WTC11 (cell line): ENCODE data around the gene TPD52L2. TPM values are rescaled to one million over a fixed set of nuclear protein-coding genes. Genes with fewer than 3 reads are reported as not detected.

Source experiments
- ATAC-seq: fragments of 200-7000 bp; cut with Tn5 transposase; 2 replicates; pipeline ENCODE4 v1.10.0; 2021; ENCODE audit warnings: mild to moderate bottlenecking, moderate library complexity
- CTCF ChIA-PET: fragments of 300-600 bp; sonication (Branson Sonifier 250); formaldehyde crosslinking; loops from one replicate; lab custom pipeline; 2021; ENCODE audit warnings: antibody characterized with exemption; lab: Charles Lee
- POLR2A ChIA-PET: fragments of 350-600 bp; sonication (Branson Sonifier 250); formaldehyde crosslinking; loops from one replicate; lab custom pipeline; 2021; ENCODE audit warnings: antibody characterized with exemption; lab: Charles Lee
- DNase-seq: peaks from one replicate; pipeline ENCODE4 v3.0.0; 2021; ENCODE audit warnings: low spot score
- H3K27ac Mint-ChIP-seq: 2 replicates; pipeline ENCODE4 v1.8.0; 2021; ENCODE audit warnings: mixed read lengths
- H3K27me3 Mint-ChIP-seq: 2 replicates; pipeline ENCODE4 v1.8.0; 2021; ENCODE audit warnings: low read depth, mild to moderate bottlenecking, moderate library complexity, mixed read lengths
- H3K36me3 Mint-ChIP-seq: 2 replicates; pipeline ENCODE4 v1.8.0; 2021; ENCODE audit warnings: mixed read lengths
- H3K4me1 Mint-ChIP-seq: 2 replicates; pipeline ENCODE4 v1.8.0; 2022; ENCODE audit warnings: mixed read lengths
- H3K4me3 Mint-ChIP-seq: 2 replicates; pipeline ENCODE4 v1.8.0; 2021; ENCODE audit warnings: mild to moderate bottlenecking, moderate library complexity, mixed read lengths
- H3K9me3 Mint-ChIP-seq: 2 replicates; pipeline ENCODE4 v1.8.0; 2021; ENCODE audit warnings: mixed read lengths
- EMX1 ChIP-seq: fragments of 250-450 bp; sonication (Bioruptor Pico); IDR thresholded peaks from 2 replicates; pipeline ENCODE4 v1.8.0; 2021; ENCODE audit warnings: mild to moderate bottlenecking
- ETV6 ChIP-seq: sonication (generic); formaldehyde crosslinking; IDR thresholded peaks from 2 replicates; pipeline ENCODE4 v1.8.1; 2022; ENCODE audit warnings: mild to moderate bottlenecking, missing genetic modification reagents
- FOXP1 ChIP-seq: sonication (generic); formaldehyde crosslinking; IDR thresholded peaks from 2 replicates; pipeline ENCODE4 v1.8.0; 2022; ENCODE audit warnings: missing genetic modification reagents, mild to moderate bottlenecking, moderate library complexity, borderline replicate concordance
- HMGA2 ChIP-seq: fragments of 250-450 bp; sonication (Bioruptor Pico); IDR thresholded peaks from 2 replicates; pipeline ENCODE4 v1.4.0; 2021; ENCODE audit warnings: mild to moderate bottlenecking, moderate library complexity
- JUN ChIP-seq: sonication (generic); formaldehyde crosslinking; IDR thresholded peaks from 2 replicates; pipeline ENCODE4 v1.8.0; 2023; ENCODE audit warnings: mild to moderate bottlenecking, missing genetic modification reagents
- KAT7 ChIP-seq: sonication (generic); formaldehyde crosslinking; IDR thresholded peaks from 2 replicates; pipeline ENCODE4 v1.8.1; 2023; ENCODE audit warnings: missing genetic modification reagents, mild to moderate bottlenecking, borderline replicate concordance
- MXD4 ChIP-seq: fragments of 250-450 bp; sonication (Bioruptor Pico); IDR thresholded peaks from 2 replicates; pipeline ENCODE4 v1.8.0; 2021; ENCODE audit warnings: mild to moderate bottlenecking, moderate library complexity, borderline replicate concordance
- MYBL2 ChIP-seq: sonication (generic); formaldehyde crosslinking; IDR thresholded peaks from 2 replicates; pipeline ENCODE4 v1.8.1; 2023; ENCODE audit warnings: mild to moderate bottlenecking, moderate library complexity, missing genetic modification reagents
- NFATC4 ChIP-seq: fragments of 250-450 bp; sonication (Bioruptor Pico); IDR thresholded peaks from 2 replicates; pipeline ENCODE4 v1.9.0; 2021; ENCODE audit warnings: mild to moderate bottlenecking
- PRRX2 ChIP-seq: fragments of 250-450 bp; sonication (Bioruptor Pico); IDR thresholded peaks from 2 replicates; pipeline ENCODE4 v1.8.0; 2021; ENCODE audit warnings: mild to moderate bottlenecking
- ZNF121 ChIP-seq: sonication (generic); formaldehyde crosslinking; IDR thresholded peaks from 2 replicates; pipeline ENCODE4 v1.8.0; 2023; ENCODE audit warnings: missing genetic modification reagents
- ZNF138 ChIP-seq: sonication (generic); formaldehyde crosslinking; conservative IDR thresholded peaks from 2 replicates; pipeline ENCODE4 v1.8.1; 2022; ENCODE audit warnings: mild to moderate bottlenecking, moderate library complexity, missing genetic modification reagents
- ZNF317 ChIP-seq: sonication (generic); formaldehyde crosslinking; IDR thresholded peaks from 2 replicates; pipeline ENCODE4 v1.8.1; 2023; ENCODE audit warnings: low read depth, mild to moderate bottlenecking, moderate library complexity, missing genetic modification reagents, borderline replicate concordance
- total RNA-seq: library from RNA; stranded (reverse); gene quantifications from 3 replicates; pipeline ENCODE4 v1.2.3, GENCODE V29; 2021
- TF ChIP-seq, protein P1 (sequence below): sonication (generic); formaldehyde crosslinking; IDR thresholded peaks from 2 replicates; pipeline ENCODE4 v1.8.1; 2023; ENCODE audit warnings: mild to moderate bottlenecking, missing genetic modification reagents, moderate library complexity
- TF ChIP-seq, protein P2 (sequence below): sonication (generic); formaldehyde crosslinking; IDR thresholded peaks from 2 replicates; pipeline ENCODE4 v1.8.0; 2022; ENCODE audit warnings: mild to moderate bottlenecking, missing genetic modification reagents
- TF ChIP-seq, protein P3 (sequence below): sonication (generic); formaldehyde crosslinking; conservative IDR thresholded peaks from 2 replicates; pipeline ENCODE4 v1.8.1; 2022; ENCODE audit warnings: mild to moderate bottlenecking, missing genetic modification reagents
- TF ChIP-seq, protein P4 (sequence below): sonication (generic); formaldehyde crosslinking; IDR thresholded peaks from 2 replicates; pipeline ENCODE4 v1.8.1; 2023; ENCODE audit warnings: mild to moderate bottlenecking, missing genetic modification reagents, moderate library complexity
- TF ChIP-seq, protein P5 (sequence below): sonication (generic); formaldehyde crosslinking; IDR thresholded peaks from 2 replicates; pipeline ENCODE4 v1.8.1; 2023; ENCODE audit warnings: mild to moderate bottlenecking, missing genetic modification reagents
- TF ChIP-seq, protein P6 (sequence below): fragments of 250-450 bp; sonication (Bioruptor Pico); IDR thresholded peaks from 2 replicates; pipeline ENCODE4 v1.9.0; 2021; ENCODE audit warnings: mild to moderate bottlenecking, borderline replicate concordance
- TF ChIP-seq, protein P7 (sequence below): sonication (generic); formaldehyde crosslinking; IDR thresholded peaks from 2 replicates; pipeline ENCODE4 v1.8.0; 2022; ENCODE audit warnings: missing genetic modification reagents
- TF ChIP-seq, protein P8 (sequence below): sonication (generic); formaldehyde crosslinking; IDR thresholded peaks from 2 replicates; pipeline ENCODE4 v1.8.0; 2022; ENCODE audit warnings: mild to moderate bottlenecking, missing genetic modification reagents
- TF ChIP-seq, protein P9 (sequence below): sonication (generic); formaldehyde crosslinking; IDR thresholded peaks from 2 replicates; pipeline ENCODE4 v1.8.0; 2022; ENCODE audit warnings: mild to moderate bottlenecking, missing genetic modification reagents

Gene TPD52L2
- total RNA-seq, 1 experiment from 2014 or later = 80.8 TPM

DNA sequence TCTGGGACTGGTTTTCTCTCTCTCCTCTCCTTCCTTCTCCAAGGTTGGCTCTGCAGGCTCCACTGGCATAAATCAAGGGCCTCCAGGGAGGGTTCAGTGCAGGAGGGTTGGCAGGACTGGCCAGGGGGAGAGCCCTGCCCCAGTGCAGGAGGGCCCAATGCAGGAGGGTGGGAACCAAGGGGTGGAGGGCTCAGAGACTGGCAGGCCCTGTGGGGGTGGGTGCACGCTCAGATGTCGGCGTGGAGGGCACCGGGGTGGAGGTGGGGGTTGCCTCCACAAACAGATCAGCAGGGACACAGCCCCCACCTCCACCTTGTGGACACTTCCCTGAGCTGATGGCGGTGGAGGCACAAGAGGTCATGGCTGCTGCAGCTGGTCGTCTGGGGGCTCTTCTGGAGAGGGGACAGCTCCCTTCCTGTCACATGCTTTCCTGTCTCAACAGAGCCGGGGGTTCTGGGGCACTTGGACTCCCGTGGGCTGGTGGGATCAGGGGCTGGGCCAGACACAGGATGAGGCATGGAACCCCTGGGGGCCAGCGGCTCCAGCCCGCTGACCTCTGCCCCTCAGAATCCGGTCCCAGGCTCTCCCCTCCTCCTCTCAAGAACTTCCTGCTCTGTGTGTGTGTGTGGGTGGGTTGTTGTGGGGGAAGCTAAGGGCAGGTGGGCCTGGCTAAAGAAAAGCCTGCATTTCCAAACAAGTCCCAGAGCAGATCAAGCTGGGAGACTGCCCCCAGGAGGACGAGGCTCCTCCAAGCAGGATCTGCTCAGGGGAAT lies 6.5 kb upstream of the TPD52L2 start:
- Mint-ChIP-seq H3K4me1 (peaks cover 47% of the 10 kb centered on the region), H3K27me3 (peaks cover 9% of the 10 kb centered on the region), H3K27ac (peak overlapping the region; percentile 86), H3K36me3 (peaks cover 4% of the 10 kb centered on the region; the same call in 1 of the 2 replicates), H3K4me3 (peak overlapping the region; percentile 43), H3K9me3 (no peaks in the 10 kb centered on the region)
- CTCF ChIA-PET = interaction anchor here (0.6 to 3.9 kb wide), 17 partner anchors 10 to 320 kb away, joined by 3 to 34 read pairs (median 4); partner anchors contain the start of genes PRPF6 and SLC2A4RG
- DNase-seq (no peak), ATAC-seq (peak; percentile 33)
- POLR2A ChIA-PET = interaction anchor here (0.6 to 1.2 kb wide), 5 partner anchors 11 to 50 kb away, joined by 3 to 7 read pairs (median 5); no protein-coding TSS in a partner anchor
- TF ChIP-seq MYBL2 (CRISPR knock-in tag) (no peak), HMGA2 (no peak), MXD4 (CRISPR knock-in tag) (no peak), PRRX2 (no peak), EMX1 (CRISPR knock-in tag) (peak; percentile 30; the same call in 1 of the 2 replicates), FOXP1 (no peak), ETV6 (CRISPR knock-in tag) (no peak), KAT7 (CRISPR knock-in tag) (no peak), ZNF138 (CRISPR knock-in tag) (no peak), NFATC4 (CRISPR knock-in tag) (no peak), JUN (CRISPR knock-in tag) (no peak), ZNF121 (CRISPR knock-in tag) (no peak), ZNF317 (CRISPR knock-in tag) (no peak)
- TF ChIP-seq, protein P1, sequence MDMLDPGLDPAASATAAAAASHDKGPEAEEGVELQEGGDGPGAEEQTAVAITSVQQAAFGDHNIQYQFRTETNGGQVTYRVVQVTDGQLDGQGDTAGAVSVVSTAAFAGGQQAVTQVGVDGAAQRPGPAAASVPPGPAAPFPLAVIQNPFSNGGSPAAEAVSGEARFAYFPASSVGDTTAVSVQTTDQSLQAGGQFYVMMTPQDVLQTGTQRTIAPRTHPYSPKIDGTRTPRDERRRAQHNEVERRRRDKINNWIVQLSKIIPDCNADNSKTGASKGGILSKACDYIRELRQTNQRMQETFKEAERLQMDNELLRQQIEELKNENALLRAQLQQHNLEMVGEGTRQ (CRISPR knock-in tag) = peak; percentile 72
- TF ChIP-seq, protein P2, sequence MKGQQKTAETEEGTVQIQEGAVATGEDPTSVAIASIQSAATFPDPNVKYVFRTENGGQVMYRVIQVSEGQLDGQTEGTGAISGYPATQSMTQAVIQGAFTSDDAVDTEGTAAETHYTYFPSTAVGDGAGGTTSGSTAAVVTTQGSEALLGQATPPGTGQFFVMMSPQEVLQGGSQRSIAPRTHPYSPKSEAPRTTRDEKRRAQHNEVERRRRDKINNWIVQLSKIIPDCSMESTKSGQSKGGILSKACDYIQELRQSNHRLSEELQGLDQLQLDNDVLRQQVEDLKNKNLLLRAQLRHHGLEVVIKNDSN = peak; percentile 59; the same call in 1 of the 2 replicates
- TF ChIP-seq, protein P3, sequence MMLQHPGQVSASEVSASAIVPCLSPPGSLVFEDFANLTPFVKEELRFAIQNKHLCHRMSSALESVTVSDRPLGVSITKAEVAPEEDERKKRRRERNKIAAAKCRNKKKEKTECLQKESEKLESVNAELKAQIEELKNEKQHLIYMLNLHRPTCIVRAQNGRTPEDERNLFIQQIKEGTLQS (CRISPR knock-in tag) = no peak
- TF ChIP-seq, protein P4, sequence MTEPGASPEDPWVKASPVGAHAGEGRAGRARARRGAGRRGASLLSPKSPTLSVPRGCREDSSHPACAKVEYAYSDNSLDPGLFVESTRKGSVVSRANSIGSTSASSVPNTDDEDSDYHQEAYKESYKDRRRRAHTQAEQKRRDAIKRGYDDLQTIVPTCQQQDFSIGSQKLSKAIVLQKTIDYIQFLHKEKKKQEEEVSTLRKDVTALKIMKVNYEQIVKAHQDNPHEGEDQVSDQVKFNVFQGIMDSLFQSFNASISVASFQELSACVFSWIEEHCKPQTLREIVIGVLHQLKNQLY (CRISPR knock-in tag) = no peak
- TF ChIP-seq, protein P5, sequence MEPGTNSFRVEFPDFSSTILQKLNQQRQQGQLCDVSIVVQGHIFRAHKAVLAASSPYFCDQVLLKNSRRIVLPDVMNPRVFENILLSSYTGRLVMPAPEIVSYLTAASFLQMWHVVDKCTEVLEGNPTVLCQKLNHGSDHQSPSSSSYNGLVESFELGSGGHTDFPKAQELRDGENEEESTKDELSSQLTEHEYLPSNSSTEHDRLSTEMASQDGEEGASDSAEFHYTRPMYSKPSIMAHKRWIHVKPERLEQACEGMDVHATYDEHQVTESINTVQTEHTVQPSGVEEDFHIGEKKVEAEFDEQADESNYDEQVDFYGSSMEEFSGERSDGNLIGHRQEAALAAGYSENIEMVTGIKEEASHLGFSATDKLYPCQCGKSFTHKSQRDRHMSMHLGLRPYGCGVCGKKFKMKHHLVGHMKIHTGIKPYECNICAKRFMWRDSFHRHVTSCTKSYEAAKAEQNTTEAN (CRISPR knock-in tag) = no peak
- TF ChIP-seq, protein P6, sequence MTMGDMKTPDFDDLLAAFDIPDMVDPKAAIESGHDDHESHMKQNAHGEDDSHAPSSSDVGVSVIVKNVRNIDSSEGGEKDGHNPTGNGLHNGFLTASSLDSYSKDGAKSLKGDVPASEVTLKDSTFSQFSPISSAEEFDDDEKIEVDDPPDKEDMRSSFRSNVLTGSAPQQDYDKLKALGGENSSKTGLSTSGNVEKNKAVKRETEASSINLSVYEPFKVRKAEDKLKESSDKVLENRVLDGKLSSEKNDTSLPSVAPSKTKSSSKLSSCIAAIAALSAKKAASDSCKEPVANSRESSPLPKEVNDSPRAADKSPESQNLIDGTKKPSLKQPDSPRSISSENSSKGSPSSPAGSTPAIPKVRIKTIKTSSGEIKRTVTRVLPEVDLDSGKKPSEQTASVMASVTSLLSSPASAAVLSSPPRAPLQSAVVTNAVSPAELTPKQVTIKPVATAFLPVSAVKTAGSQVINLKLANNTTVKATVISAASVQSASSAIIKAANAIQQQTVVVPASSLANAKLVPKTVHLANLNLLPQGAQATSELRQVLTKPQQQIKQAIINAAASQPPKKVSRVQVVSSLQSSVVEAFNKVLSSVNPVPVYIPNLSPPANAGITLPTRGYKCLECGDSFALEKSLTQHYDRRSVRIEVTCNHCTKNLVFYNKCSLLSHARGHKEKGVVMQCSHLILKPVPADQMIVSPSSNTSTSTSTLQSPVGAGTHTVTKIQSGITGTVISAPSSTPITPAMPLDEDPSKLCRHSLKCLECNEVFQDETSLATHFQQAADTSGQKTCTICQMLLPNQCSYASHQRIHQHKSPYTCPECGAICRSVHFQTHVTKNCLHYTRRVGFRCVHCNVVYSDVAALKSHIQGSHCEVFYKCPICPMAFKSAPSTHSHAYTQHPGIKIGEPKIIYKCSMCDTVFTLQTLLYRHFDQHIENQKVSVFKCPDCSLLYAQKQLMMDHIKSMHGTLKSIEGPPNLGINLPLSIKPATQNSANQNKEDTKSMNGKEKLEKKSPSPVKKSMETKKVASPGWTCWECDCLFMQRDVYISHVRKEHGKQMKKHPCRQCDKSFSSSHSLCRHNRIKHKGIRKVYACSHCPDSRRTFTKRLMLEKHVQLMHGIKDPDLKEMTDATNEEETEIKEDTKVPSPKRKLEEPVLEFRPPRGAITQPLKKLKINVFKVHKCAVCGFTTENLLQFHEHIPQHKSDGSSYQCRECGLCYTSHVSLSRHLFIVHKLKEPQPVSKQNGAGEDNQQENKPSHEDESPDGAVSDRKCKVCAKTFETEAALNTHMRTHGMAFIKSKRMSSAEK (CRISPR knock-in tag) = 0 out of 2 replicates have a peak, but pooled peaks have one; percentile 4
- TF ChIP-seq, protein P7, sequence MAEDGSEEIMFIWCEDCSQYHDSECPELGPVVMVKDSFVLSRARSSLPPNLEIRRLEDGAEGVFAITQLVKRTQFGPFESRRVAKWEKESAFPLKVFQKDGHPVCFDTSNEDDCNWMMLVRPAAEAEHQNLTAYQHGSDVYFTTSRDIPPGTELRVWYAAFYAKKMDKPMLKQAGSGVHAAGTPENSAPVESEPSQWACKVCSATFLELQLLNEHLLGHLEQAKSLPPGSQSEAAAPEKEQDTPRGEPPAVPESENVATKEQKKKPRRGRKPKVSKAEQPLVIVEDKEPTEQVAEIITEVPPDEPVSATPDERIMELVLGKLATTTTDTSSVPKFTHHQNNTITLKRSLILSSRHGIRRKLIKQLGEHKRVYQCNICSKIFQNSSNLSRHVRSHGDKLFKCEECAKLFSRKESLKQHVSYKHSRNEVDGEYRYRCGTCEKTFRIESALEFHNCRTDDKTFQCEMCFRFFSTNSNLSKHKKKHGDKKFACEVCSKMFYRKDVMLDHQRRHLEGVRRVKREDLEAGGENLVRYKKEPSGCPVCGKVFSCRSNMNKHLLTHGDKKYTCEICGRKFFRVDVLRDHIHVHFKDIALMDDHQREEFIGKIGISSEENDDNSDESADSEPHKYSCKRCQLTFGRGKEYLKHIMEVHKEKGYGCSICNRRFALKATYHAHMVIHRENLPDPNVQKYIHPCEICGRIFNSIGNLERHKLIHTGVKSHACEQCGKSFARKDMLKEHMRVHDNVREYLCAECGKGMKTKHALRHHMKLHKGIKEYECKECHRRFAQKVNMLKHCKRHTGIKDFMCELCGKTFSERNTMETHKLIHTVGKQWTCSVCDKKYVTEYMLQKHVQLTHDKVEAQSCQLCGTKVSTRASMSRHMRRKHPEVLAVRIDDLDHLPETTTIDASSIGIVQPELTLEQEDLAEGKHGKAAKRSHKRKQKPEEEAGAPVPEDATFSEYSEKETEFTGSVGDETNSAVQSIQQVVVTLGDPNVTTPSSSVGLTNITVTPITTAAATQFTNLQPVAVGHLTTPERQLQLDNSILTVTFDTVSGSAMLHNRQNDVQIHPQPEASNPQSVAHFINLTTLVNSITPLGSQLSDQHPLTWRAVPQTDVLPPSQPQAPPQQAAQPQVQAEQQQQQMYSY (CRISPR knock-in tag) = no peak
- TF ChIP-seq, protein P8, sequence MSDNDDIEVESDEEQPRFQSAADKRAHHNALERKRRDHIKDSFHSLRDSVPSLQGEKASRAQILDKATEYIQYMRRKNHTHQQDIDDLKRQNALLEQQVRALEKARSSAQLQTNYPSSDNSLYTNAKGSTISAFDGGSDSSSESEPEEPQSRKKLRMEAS (CRISPR knock-in tag) = no peak
- TF ChIP-seq, protein P9, sequence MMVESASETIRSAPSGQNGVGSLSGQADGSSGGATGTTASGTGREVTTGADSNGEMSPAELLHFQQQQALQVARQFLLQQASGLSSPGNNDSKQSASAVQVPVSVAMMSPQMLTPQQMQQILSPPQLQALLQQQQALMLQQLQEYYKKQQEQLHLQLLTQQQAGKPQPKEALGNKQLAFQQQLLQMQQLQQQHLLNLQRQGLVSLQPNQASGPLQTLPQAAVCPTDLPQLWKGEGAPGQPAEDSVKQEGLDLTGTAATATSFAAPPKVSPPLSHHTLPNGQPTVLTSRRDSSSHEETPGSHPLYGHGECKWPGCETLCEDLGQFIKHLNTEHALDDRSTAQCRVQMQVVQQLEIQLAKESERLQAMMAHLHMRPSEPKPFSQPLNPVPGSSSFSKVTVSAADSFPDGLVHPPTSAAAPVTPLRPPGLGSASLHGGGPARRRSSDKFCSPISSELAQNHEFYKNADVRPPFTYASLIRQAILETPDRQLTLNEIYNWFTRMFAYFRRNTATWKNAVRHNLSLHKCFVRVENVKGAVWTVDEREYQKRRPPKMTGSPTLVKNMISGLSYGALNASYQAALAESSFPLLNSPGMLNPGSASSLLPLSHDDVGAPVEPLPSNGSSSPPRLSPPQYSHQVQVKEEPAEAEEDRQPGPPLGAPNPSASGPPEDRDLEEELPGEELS (CRISPR knock-in tag) = peak; percentile 62; the same call in 1 of the 2 replicates
